Spleen (tissue), 7 donors: Measurements from ENCODE around the gene AHCYL2.

Source experiments
- POLR2A ChIP-seq, 3 donors: fragments of 450-650 bp; IDR thresholded peaks; one replicate each; pipeline ENCODE4 v1.5.1; 2017; ENCODE audit warnings: antibody characterized with exemption in 3 of 3, mild to moderate bottlenecking in 1 of 3
- POLR2AphosphoS5 ChIP-seq, 3 donors: sonication (generic); formaldehyde crosslinking; IDR thresholded peaks; one replicate each; pipeline ENCODE4 v1.5.1; 2017; ENCODE audit warnings: antibody characterized with exemption in 3 of 3
- TF ChIP-seq, protein P1 (sequence below), 11 experiments: fragments of 200-600 bp in 7 of 11; fragments of 450-650 bp in 4 of 11; sonication (generic) in 4 of 11; IDR thresholded peaks in 8 of 11; conservative IDR thresholded peaks in 3 of 11; 1 replicate in 7 of 11; 2 replicates in 4 of 11; pipeline versions ENCODE4 v1.4.0 to v1.8.0; 2016 to 2021; ENCODE audit warnings: antibody characterized with exemption in 11 of 11, inconsistent platforms in 4 of 11, mild to moderate bottlenecking in 1 of 11
- donor health status: DM: no; HTN: no; CAD: no; lungs with moderate emphysema.
- donor health status: DM: no; HTN: no; CAD: no.
- donor health status: DM: no; HTN: no; CAD: no.

DNA sequence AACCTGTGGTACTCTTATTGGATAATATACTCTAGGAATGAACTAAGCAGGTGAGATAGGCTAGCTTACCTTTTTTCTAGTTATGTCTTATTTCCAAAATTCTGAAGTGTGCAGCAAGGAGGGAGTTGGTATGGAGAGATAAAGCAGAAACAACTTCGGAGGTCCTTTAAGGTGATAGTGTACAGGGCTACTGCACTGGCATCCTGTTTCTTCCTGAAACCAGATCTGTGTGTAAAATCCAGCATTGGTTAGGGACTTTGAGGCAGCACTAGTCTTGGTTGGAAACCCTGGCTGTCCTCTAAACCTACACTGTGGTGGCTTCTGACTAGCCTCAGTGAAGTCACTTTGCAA, 142.5 kb downstream of the AHCYL2 start:
- TF ChIP-seq, protein P1, sequence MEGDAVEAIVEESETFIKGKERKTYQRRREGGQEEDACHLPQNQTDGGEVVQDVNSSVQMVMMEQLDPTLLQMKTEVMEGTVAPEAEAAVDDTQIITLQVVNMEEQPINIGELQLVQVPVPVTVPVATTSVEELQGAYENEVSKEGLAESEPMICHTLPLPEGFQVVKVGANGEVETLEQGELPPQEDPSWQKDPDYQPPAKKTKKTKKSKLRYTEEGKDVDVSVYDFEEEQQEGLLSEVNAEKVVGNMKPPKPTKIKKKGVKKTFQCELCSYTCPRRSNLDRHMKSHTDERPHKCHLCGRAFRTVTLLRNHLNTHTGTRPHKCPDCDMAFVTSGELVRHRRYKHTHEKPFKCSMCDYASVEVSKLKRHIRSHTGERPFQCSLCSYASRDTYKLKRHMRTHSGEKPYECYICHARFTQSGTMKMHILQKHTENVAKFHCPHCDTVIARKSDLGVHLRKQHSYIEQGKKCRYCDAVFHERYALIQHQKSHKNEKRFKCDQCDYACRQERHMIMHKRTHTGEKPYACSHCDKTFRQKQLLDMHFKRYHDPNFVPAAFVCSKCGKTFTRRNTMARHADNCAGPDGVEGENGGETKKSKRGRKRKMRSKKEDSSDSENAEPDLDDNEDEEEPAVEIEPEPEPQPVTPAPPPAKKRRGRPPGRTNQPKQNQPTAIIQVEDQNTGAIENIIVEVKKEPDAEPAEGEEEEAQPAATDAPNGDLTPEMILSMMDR (IDR thresholded peaks at IDR 0.05 in 8 of 11, conservative IDR thresholded peaks at IDR 0.05 in 3 of 11) = no peak
- TF ChIP-seq POLR2A (IDR thresholded peaks at IDR 0.05) = no peak
- no peak for TF ChIP-seq POLR2AphosphoS5 (IDR thresholded peaks at IDR 0.05)
